Hindlimb muscle (tissue), 1 donor: ENCODE measurements around the gene EHMT1. TPM values are rescaled to one million over a fixed set of nuclear protein-coding genes. Genes with fewer than 3 reads are reported as not detected.

Source experiments
- DNase-seq: peaks from one replicate; pipeline ENCODE4 v3.0.0-alpha.2; 2013
- polyA plus RNA-seq: library from polyadenylated mRNA; unstranded; fragments of 120-200 nt; gene quantifications from one replicate; pipeline ENCODE4 v1.2.1, GENCODE V29; 2013; ENCODE audit not compliant: insufficient read length

The EHMT1 gene
- polyA plus RNA-seq, 1 donor = 50.4 TPM

GRCh38 chr9:137674307-137674975, 55.6 kb downstream of the EHMT1 start:
- DNase-seq = no peak

GRCh38 chr9:137674976-137675320, 56.1 kb downstream of the EHMT1 start:
- DNase-seq = no peak

- no peak for DNase-seq
Observed at GRCh38 chr9:137676998-137677397, 58.2 kb downstream of the EHMT1 start.

- no peak for DNase-seq
Observed at GRCh38 chr9:137678202-137678601, 59.4 kb downstream of the EHMT1 start.

GRCh38 chr9:137679249-137679648, 60.4 kb downstream of the EHMT1 start:
- DNase-seq = no peak

GRCh38 chr9:137679695-137680305, 61.0 kb downstream of the EHMT1 start:
- no peak for DNase-seq

GRCh38 chr9:137680444-137681358, 61.9 kb downstream of the EHMT1 start:
- no peak for DNase-seq

GRCh38 chr9:137682428-137683105, 63.8 kb downstream of the EHMT1 start:
- DNase-seq = no peak

GRCh38 chr9:137683262-137683864, 64.6 kb downstream of the EHMT1 start:
- DNase-seq = no peak

- no peak for DNase-seq
Observed at GRCh38 chr9:137685035-137685740, 66.4 kb downstream of the EHMT1 start.

GRCh38 chr9:137685741-137686420, 67.1 kb downstream of the EHMT1 start:
- no peak for DNase-seq

GRCh38 chr9:137688261-137688660, 69.5 kb downstream of the EHMT1 start:
- DNase-seq = no peak

- DNase-seq = no peak
Observed at GRCh38 chr9:137688725-137689124, 69.9 kb downstream of the EHMT1 start.

GRCh38 chr9:137689745-137690529, 71.1 kb downstream of the EHMT1 start:
- DNase-seq = no peak

GRCh38 chr9:137690930-137691645, 72.3 kb downstream of the EHMT1 start:
- no peak for DNase-seq

GRCh38 chr9:137691646-137692351, 73.0 kb downstream of the EHMT1 start:
- no peak for DNase-seq

GRCh38 chr9:137694236-137694959, 75.6 kb downstream of the EHMT1 start:
- no peak for DNase-seq
